MG63 (cell line): ENCODE data around the gene BMPR1B. TPM values are rescaled to one million over a fixed set of nuclear protein-coding genes. Genes with fewer than 3 reads are reported as not detected.
"Not testable (repeated sequence)": the region's sequence is repeated elsewhere in the genome, so short reads cannot be mapped to it uniquely, and the experiment has no call there.

Experiments used
- DNase-seq: peaks from one replicate; pipeline ENCODE4 v3.0.0-alpha.2; 2020
- H3K27me3 ChIP-seq: fragments of 250-450 bp; sonication (Bioruptor Pico); 2 replicates; pipeline ENCODE4 v1.5.1; 2020; ENCODE audit warnings: mild to moderate bottlenecking, moderate library complexity
- H3K36me3 ChIP-seq: fragments of 250-450 bp; sonication (Bioruptor Pico); 2 replicates; pipeline ENCODE4 v1.5.1; 2020; ENCODE audit warnings: mild to moderate bottlenecking, moderate library complexity
- H3K4me3 ChIP-seq: fragments of 250-450 bp; sonication (Bioruptor Pico); 2 replicates; pipeline ENCODE4 v1.5.1; 2020; ENCODE audit warnings: mild to moderate bottlenecking, moderate library complexity
- H3K9me3 ChIP-seq: fragments of 250-450 bp; sonication (Bioruptor Pico); 2 replicates; pipeline ENCODE4 v1.5.1; 2020; ENCODE audit warnings: mild to moderate bottlenecking, moderate library complexity
- total RNA-seq: library from RNA; depleted of rRNA; stranded (reverse); fragments of >200 nt; shearing (Covaris generic); gene quantifications from 2 replicates; pipeline ENCODE4 v1.2.3, GENCODE V29; 2014; ENCODE audit warnings: low replicate concordance

Gene BMPR1B
- total RNA-seq, 1 experiment from 2014 or later: not detected

- H3K9me3 ChIP-seq: no peaks in the 10 kb centered on the region
- no peaks in the 10 kb centered on the region for H3K27me3 ChIP-seq
- no peak for DNase-seq
- no peaks in the 10 kb centered on the region for H3K36me3 ChIP-seq
- H3K4me3 ChIP-seq: no peak overlapping the region
These were observed 48.6 kb downstream of the BMPR1B start for GRCh38 chr4:94806376-94806775.

DNA sequence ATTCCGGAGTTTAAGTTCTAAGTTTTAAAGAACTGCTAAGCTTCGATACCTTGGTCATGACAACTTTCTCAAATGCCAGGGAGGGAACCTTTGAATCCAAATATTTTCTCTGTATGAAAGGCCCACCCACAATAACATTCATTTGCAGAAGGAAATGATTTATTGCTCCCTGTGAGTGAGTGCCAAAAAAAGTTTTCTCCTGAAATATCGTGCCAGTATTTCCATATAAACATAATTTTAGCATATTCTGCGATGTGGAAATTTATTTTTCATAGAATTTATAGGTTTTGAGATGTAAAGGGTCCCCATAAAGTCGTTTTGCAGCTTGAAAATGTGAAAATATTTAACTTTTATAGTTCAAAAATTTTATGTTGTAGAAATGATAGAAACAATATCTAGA is 53.9 kb downstream of the BMPR1B start:
- H3K4me3 ChIP-seq: no peak overlapping the region
- no peak for DNase-seq
- no peaks in the 10 kb centered on the region for H3K36me3 ChIP-seq
- no peaks in the 10 kb centered on the region for H3K9me3 ChIP-seq
- H3K27me3 ChIP-seq: no peaks in the 10 kb centered on the region

DNA sequence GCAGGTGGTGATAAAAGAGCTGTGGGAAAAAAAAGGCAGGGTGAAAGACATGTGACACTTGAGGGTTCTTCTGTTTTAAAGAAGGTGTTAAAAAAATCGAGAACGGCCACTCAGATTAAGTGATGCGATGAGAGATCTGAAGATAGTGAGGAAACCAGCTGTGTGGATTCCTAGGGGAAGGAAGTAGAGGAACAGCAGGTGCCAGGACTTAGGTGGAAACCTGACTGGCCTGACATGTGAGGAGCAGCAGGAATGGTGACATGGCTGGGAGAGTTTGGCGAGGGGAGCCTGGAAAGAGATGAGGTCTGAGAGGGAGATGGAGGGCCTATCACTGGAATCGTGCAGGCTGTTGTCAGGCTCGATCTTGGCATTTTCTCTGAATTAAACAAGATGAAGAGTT is 55.5 kb downstream of the BMPR1B start:
- DNase-seq: no peak
- Histone ChIP-seq H3K4me3 (no peak overlapping the region), H3K9me3 (no peaks in the 10 kb centered on the region), H3K27me3 (no peaks in the 10 kb centered on the region), H3K36me3 (no peaks in the 10 kb centered on the region)

- no peaks in the 10 kb centered on the region for H3K27me3 ChIP-seq
- no peak for DNase-seq
- no peak overlapping the region for H3K4me3 ChIP-seq
- no peaks in the 10 kb centered on the region for H3K9me3 ChIP-seq
- H3K36me3 ChIP-seq: no peaks in the 10 kb centered on the region
These were observed 56.5 kb downstream of the BMPR1B start for GRCh38 chr4:94814237-94814636.

GRCh38 chr4:94819371-94820168 is 61.8 kb downstream of the BMPR1B start:
- Histone ChIP-seq H3K9me3 (no peaks in the 10 kb centered on the region), H3K36me3 (no peaks in the 10 kb centered on the region), H3K27me3 (no peaks in the 10 kb centered on the region), H3K4me3 (no peak overlapping the region)
- DNase-seq: no peak

DNA sequence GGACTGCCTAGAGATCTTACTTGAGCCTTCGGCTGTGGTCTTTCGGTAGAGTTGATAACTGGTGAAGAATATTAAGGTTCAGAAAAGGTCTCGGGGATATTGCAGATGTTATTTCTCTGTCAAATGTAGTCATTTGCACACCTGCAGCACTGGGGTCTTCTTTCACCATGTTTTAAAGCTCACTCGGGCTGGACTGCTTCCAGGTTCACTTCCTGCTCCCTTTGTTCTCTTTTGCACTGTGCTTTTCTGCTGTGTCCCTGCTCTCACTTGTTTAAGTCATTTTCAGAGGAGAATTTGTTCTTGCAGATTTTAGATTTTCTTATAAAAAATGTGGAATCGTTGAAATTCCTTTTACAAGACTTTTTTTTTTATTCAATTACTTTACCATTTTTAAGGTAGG is 68.5 kb downstream of the BMPR1B start:
- no peak for DNase-seq
- Histone ChIP-seq H3K9me3 (no peaks in the 10 kb centered on the region), H3K27me3 (peaks cover 3% of the 10 kb centered on the region; the same call in 1 of the 2 replicates), H3K36me3 (no peaks in the 10 kb centered on the region), H3K4me3 (no peak overlapping the region)

DNA sequence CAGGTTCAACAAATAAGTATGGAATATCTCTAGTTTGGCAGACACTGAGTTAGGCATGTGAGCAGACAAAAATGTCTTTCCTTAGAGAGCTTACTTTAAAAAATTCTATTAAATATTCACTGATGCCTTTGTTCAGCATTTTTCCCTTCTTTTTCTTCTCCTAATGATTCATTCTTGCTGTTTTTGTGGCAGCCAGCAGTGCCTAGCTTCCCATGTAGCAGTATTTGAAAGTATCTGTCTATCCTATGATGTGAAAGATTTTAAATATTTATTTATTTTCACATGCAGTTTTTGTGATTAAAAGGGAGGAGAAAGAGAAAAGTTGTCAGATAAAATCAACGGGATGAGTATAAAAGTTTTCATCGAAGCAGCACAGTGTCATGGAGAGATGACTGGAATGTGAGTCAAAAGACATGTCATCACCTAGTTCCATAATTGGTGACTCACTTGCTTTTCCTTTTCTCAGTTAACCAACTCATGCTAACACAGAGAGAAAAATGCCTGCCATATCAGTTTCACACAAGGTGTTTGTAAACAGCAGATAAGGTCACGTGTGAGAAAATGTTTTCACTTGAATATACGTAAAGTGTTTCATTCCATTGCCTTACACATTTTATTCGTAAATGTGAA is 69.8 kb downstream of the BMPR1B start:
- H3K9me3 ChIP-seq: no peaks in the 10 kb centered on the region
- DNase-seq: no peak
- peaks cover 3% of the 10 kb centered on the region; the same call in 1 of the 2 replicates for H3K27me3 ChIP-seq
- H3K4me3 ChIP-seq: no peak overlapping the region
- H3K36me3 ChIP-seq: no peaks in the 10 kb centered on the region

DNA sequence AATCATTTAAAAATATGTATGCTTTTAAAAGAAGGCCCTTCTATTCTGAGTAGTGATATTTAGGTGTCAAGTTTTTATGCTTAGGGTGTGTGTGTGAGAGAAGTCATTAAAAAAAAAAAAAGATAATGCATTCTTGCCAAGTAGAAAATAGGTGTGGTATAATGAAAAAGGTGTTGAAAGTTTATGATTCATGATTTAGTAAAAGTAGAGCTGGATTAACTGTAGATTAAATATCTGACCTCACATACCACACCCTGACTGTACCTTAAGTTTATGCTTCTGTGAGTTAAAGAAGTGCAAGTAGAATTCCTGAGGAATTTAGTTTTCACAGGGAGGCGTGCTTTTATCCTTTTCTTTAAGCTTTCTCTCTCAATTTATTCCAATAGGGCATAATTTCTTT is 71.1 kb downstream of the BMPR1B start:
- H3K36me3 ChIP-seq: no peaks in the 10 kb centered on the region
- no peaks in the 10 kb centered on the region for H3K9me3 ChIP-seq
- DNase-seq: no peak
- peaks cover 3% of the 10 kb centered on the region; the same call in 1 of the 2 replicates for H3K27me3 ChIP-seq
- H3K4me3 ChIP-seq: no peak overlapping the region

GRCh38 chr4:94831607-94832006 is 73.9 kb downstream of the BMPR1B start:
- Histone ChIP-seq H3K9me3 (no peaks in the 10 kb centered on the region), H3K4me3 (no peak overlapping the region), H3K36me3 (no peaks in the 10 kb centered on the region), H3K27me3 (peaks cover 3% of the 10 kb centered on the region; the same call in 1 of the 2 replicates)
- no peak for DNase-seq

- not testable (repeated sequence) for H3K9me3 ChIP-seq, H3K36me3 ChIP-seq, H3K27me3 ChIP-seq, H3K4me3 ChIP-seq, DNase-seq
These were observed 74.6 kb downstream of the BMPR1B start for GRCh38 chr4:94832329-94832728.

DNA sequence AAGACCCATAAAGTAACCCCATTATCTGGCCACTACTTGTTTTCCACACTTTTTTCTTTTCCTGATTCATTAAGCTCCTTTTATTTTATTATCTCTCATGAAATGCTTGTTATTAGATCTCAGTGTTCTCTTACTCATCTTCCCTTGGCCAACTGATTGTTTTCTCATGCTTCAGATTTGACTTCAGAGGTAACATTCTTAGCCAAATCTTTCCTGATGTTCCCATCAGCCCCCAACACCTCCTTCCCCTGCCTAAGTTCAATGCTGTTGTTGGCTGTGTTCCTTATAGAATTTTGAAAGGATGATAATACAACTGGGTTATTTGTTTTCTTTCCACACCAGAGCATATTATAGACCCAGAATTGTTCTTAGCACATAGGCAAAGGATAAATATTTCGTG is 75.6 kb downstream of the BMPR1B start:
- Histone ChIP-seq H3K4me3 (no peak overlapping the region), H3K36me3 (no peaks in the 10 kb centered on the region), H3K27me3 (no peaks in the 10 kb centered on the region), H3K9me3 (no peaks in the 10 kb centered on the region)
- DNase-seq: no peak

DNA sequence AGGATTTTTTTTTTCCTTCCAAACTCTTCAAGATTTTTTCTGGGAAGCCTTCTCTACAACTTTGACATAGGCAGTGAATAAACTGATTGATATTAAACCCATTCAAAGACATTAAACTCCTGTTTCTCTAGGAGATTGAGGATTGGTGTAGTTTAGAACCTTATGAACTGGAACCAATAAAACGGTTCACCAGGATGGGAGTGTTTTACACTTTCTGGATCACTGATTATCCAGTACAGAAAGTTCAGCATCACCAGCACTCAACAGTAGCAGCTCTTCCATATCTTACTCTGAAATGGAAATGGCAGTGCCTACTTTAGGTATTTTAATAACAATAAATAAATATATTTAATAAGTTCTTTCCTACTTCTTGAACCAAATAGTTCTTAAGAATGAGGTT is 76.7 kb downstream of the BMPR1B start:
- H3K36me3 ChIP-seq: no peaks in the 10 kb centered on the region
- no peak overlapping the region for H3K4me3 ChIP-seq
- no peaks in the 10 kb centered on the region for H3K9me3 ChIP-seq
- DNase-seq: no peak
- H3K27me3 ChIP-seq: no peaks in the 10 kb centered on the region

- not testable (repeated sequence) for DNase-seq, H3K4me3 ChIP-seq, H3K36me3 ChIP-seq, H3K27me3 ChIP-seq, H3K9me3 ChIP-seq
These were observed 83.6 kb downstream of the BMPR1B start for GRCh38 chr4:94841166-94841863.

- Histone ChIP-seq H3K27me3 (no peaks in the 10 kb centered on the region), H3K4me3 (no peak overlapping the region), H3K9me3 (no peaks in the 10 kb centered on the region), H3K36me3 (no peaks in the 10 kb centered on the region)
- no peak for DNase-seq
These were observed 84.1 kb downstream of the BMPR1B start for GRCh38 chr4:94841864-94842221.

GRCh38 chr4:94843216-94843615 is 85.5 kb downstream of the BMPR1B start:
- Histone ChIP-seq H3K36me3 (no peaks in the 10 kb centered on the region), H3K27me3 (no peaks in the 10 kb centered on the region), H3K9me3 (no peaks in the 10 kb centered on the region), H3K4me3 (no peak overlapping the region)
- DNase-seq: no peak

GRCh38 chr4:94848326-94848725 is 90.6 kb downstream of the BMPR1B start:
- no peaks in the 10 kb centered on the region for H3K27me3 ChIP-seq
- DNase-seq: no peak

DNA sequence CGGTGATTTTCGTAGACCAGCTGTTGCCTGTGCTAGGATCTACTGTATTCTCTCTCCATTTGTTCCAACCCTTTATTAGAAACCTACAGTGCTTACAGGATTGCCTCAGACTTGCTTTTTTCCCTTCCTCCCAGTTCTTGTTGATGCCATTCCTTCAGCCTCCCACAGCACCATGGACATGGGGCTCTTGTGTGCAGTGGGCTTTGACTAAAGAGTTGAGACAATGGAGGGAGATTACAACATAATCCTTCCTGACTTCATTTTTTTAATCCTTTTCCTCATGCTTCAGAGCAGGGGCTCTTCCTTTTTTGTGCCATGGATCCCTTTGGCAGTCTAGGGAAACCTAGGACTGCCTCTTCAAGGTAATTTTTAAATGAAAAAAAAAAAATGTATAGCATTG is 92.1 kb downstream of the BMPR1B start:
- H3K27me3 ChIP-seq: no peaks in the 10 kb centered on the region
- no peak for DNase-seq
- H3K4me3 ChIP-seq: no peak overlapping the region
- H3K36me3 ChIP-seq: no peaks in the 10 kb centered on the region
- no peaks in the 10 kb centered on the region for H3K9me3 ChIP-seq

More at GRCh38 chr4:94848326-94848725, 90.6 kb downstream of the BMPR1B start:
- Histone ChIP-seq H3K36me3 (no peaks in the 10 kb centered on the region), H3K4me3 (no peak overlapping the region), H3K9me3 (no peaks in the 10 kb centered on the region)
